SKM-1 (cell line): Measurements from ENCODE around the gene ZC3H12A.
A peak's percentile ranks its signal among the peaks of the same experiment; 100 is the strongest.
"Not testable (repeated sequence)": the region's sequence is repeated elsewhere in the genome, so short reads cannot be mapped to it uniquely, and the experiment has no call there.

Experiments
- DNase-seq: peaks from one replicate; lab custom pipeline; 2025; ENCODE audit not compliant: unreplicated experiment; lab: John Stamatoyannopoulos, UW

ZC3H12A gene

DNA sequence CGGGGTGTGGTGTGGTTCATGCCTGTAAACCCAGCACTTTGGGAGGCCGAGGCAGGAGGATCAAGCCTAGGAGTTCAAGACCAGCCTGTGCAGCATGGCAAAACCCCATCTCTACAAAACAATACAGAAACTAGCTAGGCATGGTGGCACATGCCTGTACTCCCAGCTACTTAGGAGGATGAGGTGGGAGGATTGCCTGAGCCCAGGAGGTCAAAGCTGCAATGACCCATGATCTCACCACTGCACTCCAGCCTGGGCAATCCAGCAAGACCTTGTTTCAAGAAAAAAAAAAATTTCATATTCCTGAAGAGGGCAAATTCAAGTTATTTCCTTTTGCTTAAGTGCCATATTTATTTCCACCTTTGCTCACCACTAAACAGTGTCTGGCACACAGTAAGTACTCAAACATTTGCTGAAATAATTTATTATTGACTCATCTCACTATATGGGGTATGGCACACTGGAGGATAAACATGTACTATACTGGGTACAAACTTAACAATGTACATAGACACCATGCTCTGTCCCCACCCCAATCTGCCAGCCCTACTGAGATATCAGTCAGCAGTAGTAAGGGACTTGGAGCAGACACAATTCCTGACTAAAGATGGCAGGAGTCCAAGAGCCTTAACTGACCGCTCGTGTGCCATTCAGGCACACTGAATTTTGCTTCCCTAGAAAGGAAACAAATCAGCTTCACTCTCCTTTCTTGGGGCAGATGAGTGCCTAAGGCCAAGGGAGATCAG, 24.7 kb downstream of the ZC3H12A start:
- no peak for DNase-seq

DNA sequence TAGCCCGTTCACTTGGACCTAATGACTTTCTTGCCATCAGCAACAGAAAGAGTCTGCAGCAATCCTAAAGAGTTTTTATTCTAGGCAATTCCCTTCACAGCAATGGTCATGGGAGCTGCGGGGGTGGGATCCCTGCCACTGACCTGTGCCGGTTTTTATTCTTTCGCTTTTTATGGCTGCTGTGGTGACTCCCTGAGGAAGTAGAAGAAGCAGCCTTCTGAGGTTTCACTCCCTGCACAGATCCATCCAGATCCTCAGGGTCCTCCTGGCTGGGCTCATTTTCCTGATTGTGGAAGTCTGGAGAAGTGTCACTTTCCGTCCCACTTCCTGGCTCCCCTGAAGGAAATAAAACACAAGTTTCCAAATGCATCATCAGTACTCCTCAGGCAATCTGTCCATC, 27.3 kb downstream of the ZC3H12A start:
- DNase-seq: no peak

- no peak for DNase-seq
Observed at GRCh38 chr1:37502104-37502503, 27.7 kb downstream of the ZC3H12A start.

DNA sequence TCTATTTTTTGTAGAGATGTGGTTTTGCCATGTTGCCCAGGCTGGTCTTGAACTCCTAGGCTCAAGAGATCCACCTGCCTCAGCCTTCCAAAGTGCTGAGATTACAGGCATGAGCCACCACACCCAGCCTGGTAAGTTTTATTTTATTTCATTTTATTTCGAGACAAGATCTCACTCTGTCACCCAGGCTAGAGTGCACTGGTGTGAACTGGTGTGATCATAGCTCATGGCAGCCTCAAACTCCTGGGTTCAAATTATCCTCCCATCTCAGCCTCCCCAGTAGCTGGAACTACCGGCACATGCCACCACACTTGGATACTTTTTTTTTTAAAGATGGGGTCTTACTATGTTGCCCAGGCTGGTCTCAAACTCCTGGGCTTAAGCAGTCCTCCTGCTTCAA, 28.4 kb downstream of the ZC3H12A start:
- DNase-seq: not testable (repeated sequence)

- DNase-seq: no peak
Observed at GRCh38 chr1:37506740-37507139, 32.4 kb downstream of the ZC3H12A start.

- peak; percentile 11 for DNase-seq
Observed at GRCh38 chr1:37509181-37509580, 34.8 kb downstream of the ZC3H12A start.

GRCh38 chr1:37513795-37514349, 39.5 kb downstream of the ZC3H12A start:
- DNase-seq: no peak

DNA sequence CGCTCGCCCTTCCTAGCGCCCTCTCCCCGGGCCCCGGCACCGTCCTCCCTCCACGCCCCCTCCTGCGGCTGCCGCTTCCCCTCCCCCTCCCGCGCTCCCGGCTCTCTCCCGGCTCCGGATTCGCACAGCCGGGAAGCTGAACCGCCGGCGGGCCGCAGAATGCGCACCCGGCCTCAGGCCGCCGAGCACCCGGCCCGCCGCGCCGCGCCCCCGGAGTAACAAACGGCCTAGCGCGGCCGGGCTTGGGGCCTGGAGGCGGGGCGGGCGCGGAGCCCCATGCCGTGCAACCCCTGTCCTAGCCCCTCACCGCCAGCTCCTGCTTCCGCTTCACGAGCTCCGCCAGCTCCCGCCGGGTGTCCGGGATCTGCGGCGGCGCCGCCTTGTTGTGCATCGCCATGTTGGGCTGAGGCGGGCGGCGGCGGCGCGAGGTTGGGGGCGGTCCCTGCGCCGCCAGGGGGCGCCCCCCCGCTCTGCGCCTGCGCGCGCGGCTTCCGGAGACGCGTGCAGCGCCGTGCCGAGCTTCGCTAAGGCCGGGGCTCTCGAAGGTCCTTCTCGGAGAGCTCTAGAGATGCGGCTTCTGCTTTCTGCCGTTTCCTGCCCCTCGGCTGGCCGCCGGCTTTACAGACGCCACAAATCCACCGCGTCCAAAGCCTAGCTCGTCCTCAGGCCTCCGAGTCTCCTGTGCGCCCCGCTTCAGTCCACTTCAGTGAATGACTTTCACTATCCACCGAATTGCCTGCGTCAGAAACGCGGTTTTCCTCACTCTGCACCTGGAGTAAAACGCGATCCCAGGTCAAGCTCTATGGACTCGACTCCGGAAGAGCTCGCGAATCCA, 40.2 kb downstream of the ZC3H12A start, which contains the start of gene MEAF6:
TSS of gene MEAF6 (minus strand) at position 417 of the 835 bp plus-strand sequence. CDS start at position 397, 20 bp downstream.
- DNase-seq: peak; percentile 62

DNA sequence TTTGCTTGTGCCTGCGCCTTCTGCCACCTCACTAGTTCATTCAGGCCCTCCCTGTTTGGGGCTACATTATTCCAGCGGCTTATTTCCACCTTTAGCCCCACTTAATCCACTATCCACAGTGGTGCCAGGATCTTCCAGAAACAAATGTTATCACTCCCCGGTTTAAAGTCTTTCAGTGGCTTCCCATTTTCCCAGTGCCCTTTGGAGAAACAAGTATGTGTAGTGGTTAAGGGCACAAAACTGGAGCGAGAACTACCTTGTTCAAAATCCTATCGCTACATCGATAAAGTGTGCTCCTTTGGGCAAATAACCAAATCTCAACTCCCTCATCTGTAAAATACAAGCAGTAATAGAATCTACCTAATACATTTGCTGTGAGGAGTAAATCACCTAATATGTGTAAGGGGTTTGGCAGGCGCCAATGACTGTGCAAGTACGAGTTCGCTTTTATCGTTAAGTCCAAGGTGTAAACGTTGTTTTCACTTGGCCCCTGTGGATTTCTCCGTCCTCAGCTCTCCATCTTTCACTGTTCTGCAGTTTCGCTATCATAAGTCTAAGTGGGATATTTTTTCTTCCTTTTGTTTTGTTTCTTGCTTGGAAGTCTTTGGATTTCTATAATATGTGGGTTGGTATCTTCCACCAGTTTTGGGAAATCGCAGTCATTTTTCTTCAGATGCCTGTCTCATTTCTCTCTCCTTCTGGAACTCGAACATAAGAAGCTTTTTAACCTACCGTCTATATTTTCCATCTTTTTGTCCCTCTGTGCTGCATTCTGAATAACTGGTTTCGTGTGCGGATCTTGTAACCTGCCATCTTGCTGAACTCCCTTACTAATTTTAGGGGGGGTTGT, 41.0 kb downstream of the ZC3H12A start:
- DNase-seq: no peak

GRCh38 chr1:37517569-37517968, 43.2 kb downstream of the ZC3H12A start:
- DNase-seq: no peak

DNA sequence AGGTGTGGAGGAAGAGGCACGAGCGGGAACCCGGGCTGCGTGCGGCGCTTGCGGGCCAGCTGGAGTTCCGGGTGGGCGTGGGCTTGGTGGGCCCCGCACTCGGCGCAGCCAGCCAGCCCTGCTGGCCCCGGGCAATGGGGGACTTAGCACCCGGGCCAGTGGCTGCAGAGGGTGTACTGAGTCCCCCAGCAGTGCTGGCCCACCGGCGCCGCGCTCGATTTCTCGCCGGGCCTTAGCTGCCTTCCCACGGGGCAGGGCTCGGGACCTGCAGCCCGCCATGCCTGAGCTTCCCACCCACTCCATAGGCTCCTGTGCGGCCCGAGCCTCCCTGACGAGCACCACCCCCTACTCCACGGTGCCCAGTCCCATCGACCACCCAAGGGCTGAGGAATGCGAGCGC, 43.9 kb downstream of the ZC3H12A start:
- not testable (repeated sequence) for DNase-seq

- DNase-seq: not testable (repeated sequence)
Observed at GRCh38 chr1:37518929-37519328, 44.5 kb downstream of the ZC3H12A start.

DNA sequence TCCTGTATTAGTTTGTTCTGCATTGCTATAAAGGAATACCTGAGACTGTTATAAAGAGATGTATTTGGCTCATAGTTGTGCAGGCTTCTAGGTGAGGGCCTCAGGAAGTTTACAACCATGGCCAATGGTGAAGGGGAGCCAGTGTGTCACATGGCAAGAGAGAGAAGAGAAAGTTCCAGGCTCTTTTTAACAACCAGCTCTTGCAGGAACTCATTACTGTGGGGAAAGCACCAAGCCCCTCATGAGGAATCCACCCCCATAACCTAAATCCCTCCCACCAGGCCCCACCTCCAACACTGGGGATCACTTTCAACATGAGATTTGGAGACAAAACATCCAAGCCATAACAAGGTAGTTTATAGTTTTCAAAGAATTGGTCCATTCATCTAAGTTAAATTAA, 45.2 kb downstream of the ZC3H12A start:
- no peak for DNase-seq

GRCh38 chr1:37529888-37530287, 55.5 kb downstream of the ZC3H12A start:
- not testable (repeated sequence) for DNase-seq

DNA sequence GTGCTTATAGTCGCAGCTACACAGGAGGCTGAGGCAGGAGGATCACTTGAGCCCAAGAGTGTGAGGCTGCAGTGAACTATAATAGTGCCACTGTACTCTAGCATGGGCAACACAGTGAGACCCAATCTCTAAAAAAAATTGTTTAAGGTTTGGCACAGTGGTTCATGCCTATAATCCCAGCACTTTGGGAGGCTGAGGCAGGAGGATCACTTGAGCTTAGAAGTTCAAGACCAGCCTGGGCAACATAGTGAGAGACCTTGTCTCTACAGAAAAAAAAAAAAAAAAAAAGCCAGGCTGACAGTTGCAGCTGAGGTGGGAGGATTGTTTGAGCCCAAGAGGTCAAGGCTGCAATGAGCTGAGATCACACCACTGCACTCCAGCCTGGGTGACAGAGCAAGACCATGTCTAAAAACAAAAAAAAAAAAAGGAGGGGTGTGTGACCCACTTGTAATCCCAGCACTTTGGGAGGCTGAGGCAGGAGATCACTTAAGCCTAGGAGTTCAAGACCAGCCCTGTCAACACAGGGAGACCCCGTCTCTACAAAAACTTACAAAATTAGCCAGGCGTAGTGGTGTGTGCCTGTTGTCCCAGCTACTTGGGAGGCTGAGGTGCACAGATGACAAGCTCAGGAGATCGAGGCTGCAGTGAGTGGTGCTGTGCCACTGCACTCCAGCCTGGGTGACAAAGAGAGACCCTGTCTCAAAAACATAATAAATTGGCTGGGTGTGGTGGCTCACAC, 58.2 kb downstream of the ZC3H12A start:
- not testable (repeated sequence) for DNase-seq

DNA sequence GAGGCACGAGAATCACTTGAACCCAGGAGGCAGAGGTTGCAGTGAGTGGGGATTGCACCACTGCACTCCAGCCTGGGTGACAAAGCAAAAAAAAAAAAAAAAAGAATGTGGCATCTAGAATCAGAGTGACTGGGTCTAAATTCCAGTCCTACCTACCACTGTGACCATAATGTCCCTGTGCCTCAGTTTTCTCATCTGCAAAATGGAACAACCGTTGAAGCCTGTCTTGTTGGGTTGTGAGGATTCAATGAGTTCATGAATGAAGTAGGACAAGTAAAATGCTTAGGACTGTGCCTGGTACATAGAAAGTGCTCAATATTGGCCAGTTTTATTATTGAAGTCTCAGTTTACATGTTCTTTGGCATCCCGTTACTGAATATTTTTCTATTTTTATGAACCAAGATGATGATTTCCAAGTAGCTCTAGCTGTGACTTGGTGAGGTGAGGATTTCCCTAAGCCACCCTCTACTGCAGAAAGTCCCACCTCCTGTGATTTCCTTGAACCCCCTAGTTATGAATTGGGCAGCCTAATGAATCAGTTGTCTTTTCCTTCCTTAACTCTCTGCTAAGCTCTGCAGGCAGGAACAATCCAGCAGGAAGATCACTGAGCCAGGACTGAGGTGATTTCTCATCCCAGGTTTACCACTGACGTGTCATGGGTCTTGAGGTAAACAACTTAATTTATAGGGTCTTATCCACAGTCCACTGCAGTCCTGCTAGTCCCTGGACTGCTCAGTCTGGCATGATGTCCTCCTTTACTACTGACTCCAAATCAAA, 59.1 kb downstream of the ZC3H12A start:
- no peak for DNase-seq
